H1 (cell line): ENCODE results near the gene HMGA1. TPM values are rescaled to one million over a fixed set of nuclear protein-coding genes. Genes with fewer than 3 reads are reported as not detected.

ENCODE experiments used
- BACH1 ChIP-seq: IDR thresholded peaks from 2 replicates; pipeline ENCODE4 v1.6.1; 2012; ENCODE audit warnings: low read length, improper control_type of control experiment
- CEBPB ChIP-seq: IDR thresholded peaks from 2 replicates; pipeline ENCODE4 v1.6.1; 2012; ENCODE audit warnings: low read depth, low read length
- CHD2 ChIP-seq: IDR thresholded peaks from 2 replicates; pipeline ENCODE4 v1.6.1; 2012; ENCODE audit warnings: low read length, improper control_type of control experiment
- CTBP2 ChIP-seq: IDR thresholded peaks from 2 replicates; pipeline ENCODE4 v1.7.0; 2011; ENCODE audit warnings: borderline replicate concordance, mild to moderate bottlenecking, moderate library complexity, mixed read lengths, low read length; ENCODE audit not compliant: insufficient read depth, insufficient read length
- E2F6 ChIP-seq: IDR thresholded peaks from 2 replicates; pipeline ENCODE4 v1.6.1; 2012; ENCODE audit warnings: inconsistent platforms
- EGR1 ChIP-seq: IDR thresholded peaks from 2 replicates; pipeline ENCODE4 v1.6.1; 2011; ENCODE audit warnings: low read depth, low read length, borderline replicate concordance
- EZH2 ChIP-seq: fragments of 200-600 bp; sonication (generic); IDR thresholded peaks from 2 replicates; pipeline ENCODE4 v1.7.1; 2012; ENCODE audit warnings: low read depth, mild to moderate bottlenecking, moderate library complexity, low read length, inconsistent platforms; ENCODE audit not compliant: severe bottlenecking
- FOSL1 ChIP-seq: IDR thresholded peaks from 2 replicates; pipeline ENCODE4 v1.6.1; 2011; ENCODE audit warnings: mild to moderate bottlenecking, low read depth, low read length, moderate library complexity; ENCODE audit not compliant: insufficient read depth
- HDAC2 ChIP-seq, 2 experiments: fragments of 300-600 bp in 1 of 2; sonication (generic) in 1 of 2; IDR thresholded peaks; 2 replicates each; pipeline ENCODE4 v1.6.1; 2011 to 2012; ENCODE audit warnings: low read depth in 2 of 2, low read length in 2 of 2, mild to moderate bottlenecking in 2 of 2, moderate library complexity in 2 of 2, borderline replicate concordance in 1 of 2, inconsistent platforms in 1 of 2
- JUN ChIP-seq: IDR thresholded peaks from 2 replicates; pipeline ENCODE4 v1.6.1; 2011; ENCODE audit warnings: low read depth, mild to moderate bottlenecking, improper control_type of control experiment, low read length
- KDM1A ChIP-seq: fragments of 200-600, 300-600 bp; sonication (generic); IDR thresholded peaks from 2 replicates; pipeline ENCODE4 v1.7.1; 2016; ENCODE audit warnings: mild to moderate bottlenecking, low read length, borderline replicate concordance
- KDM4A ChIP-seq: IDR thresholded peaks from one replicate; pipeline ENCODE4 v1.7.1; 2012; ENCODE audit warnings: low read depth, mild to moderate bottlenecking, moderate library complexity, low read length, inconsistent platforms; ENCODE audit not compliant: severe bottlenecking
- MAFK ChIP-seq: IDR thresholded peaks from 2 replicates; pipeline ENCODE4 v1.6.1; 2012; ENCODE audit warnings: low read depth, mild to moderate bottlenecking, improper control_type of control experiment, low read length
- NRF1 ChIP-seq: IDR thresholded peaks from 2 replicates; pipeline ENCODE4 v1.6.1; 2011; ENCODE audit warnings: mild to moderate bottlenecking, low read depth, low read length, improper control_type of control experiment
- PHF8 ChIP-seq: fragments of 200-600 bp; sonication (generic); conservative IDR thresholded peaks from 2 replicates; pipeline ENCODE4 v1.7.1; 2012; ENCODE audit warnings: low read depth, mild to moderate bottlenecking, inconsistent platforms, low read length, moderate library complexity
- POLR2A ChIP-seq, 2 experiments: IDR thresholded peaks; 1 replicate in 1 of 2; 2 replicates in 1 of 2; pipeline ENCODE4 v1.6.1; 2011; ENCODE audit warnings: low read depth in 2 of 2, low read length in 2 of 2, mild to moderate bottlenecking in 2 of 2; ENCODE audit errors: control extremely low read depth in 1 of 2
- POLR2AphosphoS5 ChIP-seq: IDR thresholded peaks from 2 replicates; pipeline ENCODE4 v1.6.1; 2011; ENCODE audit warnings: low read depth, low read length
- RBBP5 ChIP-seq: IDR thresholded peaks from 2 replicates; pipeline ENCODE4 v1.7.1; 2012; ENCODE audit warnings: low read depth, mild to moderate bottlenecking, inconsistent platforms, low read length, moderate library complexity, borderline replicate concordance
- SAP30 ChIP-seq: fragments of 300-600 bp; sonication (generic); IDR thresholded peaks from 2 replicates; pipeline ENCODE4 v1.7.1; 2012; ENCODE audit warnings: low read length, moderate library complexity, mild to moderate bottlenecking, inconsistent platforms; ENCODE audit not compliant: insufficient read depth, insufficient replicate concordance
- SP4 ChIP-seq: IDR thresholded peaks from 2 replicates; pipeline ENCODE4 v1.6.1; 2012; ENCODE audit warnings: low read length, inconsistent platforms
- TAF1 ChIP-seq: IDR thresholded peaks from 2 replicates; pipeline ENCODE4 v1.6.1; 2011; ENCODE audit warnings: mild to moderate bottlenecking, low read depth, low read length
- TBP ChIP-seq: IDR thresholded peaks from 2 replicates; pipeline ENCODE4 v1.6.1; 2011; ENCODE audit warnings: low read depth, low read length, improper control_type of control experiment
- polyA plus RNA-seq, 7 experiments: library from polyadenylated mRNA; depleted of rRNA in 3 of 7; stranded (reverse) in 5 of 7; unstranded in 2 of 7; fragments of >200 nt in 5 of 7; fragments of 200-250 nt in 2 of 7; gene quantifications; 1 replicate in 5 of 7; 2 replicates in 1 of 7; 4 replicates in 1 of 7; pipeline versions ENCODE4 v1.2.1 to v1.2.3, GENCODE V29; 2011 to 2013; ENCODE audit warnings: missing spikeins in 2 of 7, mixed read lengths in 2 of 7
- total RNA-seq: library from RNA; stranded (reverse); fragmentation: NEBNext Ultra II Directional; extraction: Animal tissue kit (Norgen Biotek cat#: 25700); gene quantifications from 2 replicates; pipeline ENCODE4 v1.2.1, GENCODE V29; 2021
- TF ChIP-seq, protein P1 (sequence below): IDR thresholded peaks from 2 replicates; pipeline ENCODE4 v1.6.1; 2012; ENCODE audit warnings: low read length, inconsistent platforms

Gene HMGA1
- total and polyA plus RNA-seq, 2 of the 8 experiments (the other 6 are each of a cell fraction or from before 2014, with no cell fraction given) = 1,557 to 2,636 TPM

DNA sequence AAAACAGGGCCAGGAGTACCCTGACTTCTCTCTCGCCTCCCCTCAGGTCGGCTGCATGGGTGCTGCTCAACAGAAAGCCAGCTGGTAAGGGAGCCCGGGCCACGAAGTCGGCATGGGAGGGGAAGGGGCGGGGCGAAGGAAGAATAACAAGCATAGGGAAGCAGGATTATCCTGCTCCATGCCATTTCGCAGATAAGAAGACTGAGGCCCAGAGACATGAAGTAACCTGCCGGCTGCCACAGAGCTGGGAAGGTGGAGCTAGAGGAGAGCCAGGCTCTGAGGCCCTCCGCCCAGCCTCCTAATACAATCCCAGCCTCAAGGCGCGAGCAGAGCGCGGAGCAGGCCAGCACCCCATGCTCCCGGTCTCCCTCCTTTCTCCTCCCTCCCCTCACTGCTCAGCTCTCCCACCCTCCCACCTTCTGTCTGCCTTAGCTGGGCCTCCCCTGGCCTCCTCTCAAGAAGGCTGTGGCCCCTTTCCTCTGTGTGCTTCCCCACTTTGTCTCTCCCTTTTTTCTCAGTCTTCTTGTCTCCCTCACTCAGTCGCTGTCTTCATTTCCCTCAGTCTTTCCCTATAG lies 13.2 kb upstream of the HMGA1 start (continued):
- no peak for TF ChIP-seq CHD2
- peak; percentile 99 for TF ChIP-seq KDM1A
- peak in 1 of 2 experiments; percentile 97; a peak in 2 of 4 replicates for TF ChIP-seq HDAC2 (IDR thresholded peaks at IDR 0.05; ENCODE audit: borderline replicate concordance in 1 of 2, low read depth in 2 of 2, low read length in 2 of 2)
- no peak for TF ChIP-seq SP4
- no peak for TF ChIP-seq CTBP2
- TF ChIP-seq MAFK = no peak
- no peak for TF ChIP-seq KDM4A
- no peak for TF ChIP-seq POLR2AphosphoS5
- 0 out of 2 replicates have a peak, but pooled peaks have one; percentile 25 for TF ChIP-seq RBBP5
- no peak for TF ChIP-seq FOSL1
- TF ChIP-seq EZH2 = no peak
- no peak for TF ChIP-seq SAP30
- TF ChIP-seq NRF1 = no peak
- peak in 1 of 2 experiments; percentile 44; a peak in 1 of 3 replicates for TF ChIP-seq POLR2A (IDR thresholded peaks at IDR 0.05; ENCODE audit: control extremely low read depth in 1 of 2, low read depth in 2 of 2, low read length in 2 of 2)
- no peak for TF ChIP-seq EGR1
- no peak for TF ChIP-seq TBP
- no peak; the same call in 1 of the 2 replicates for TF ChIP-seq TAF1
- TF ChIP-seq PHF8 = no peak
- TF ChIP-seq BACH1 = no peak
- no peak for TF ChIP-seq JUN
- TF ChIP-seq E2F6 = no peak
- TF ChIP-seq CEBPB = no peak
- TF ChIP-seq, protein P1, sequence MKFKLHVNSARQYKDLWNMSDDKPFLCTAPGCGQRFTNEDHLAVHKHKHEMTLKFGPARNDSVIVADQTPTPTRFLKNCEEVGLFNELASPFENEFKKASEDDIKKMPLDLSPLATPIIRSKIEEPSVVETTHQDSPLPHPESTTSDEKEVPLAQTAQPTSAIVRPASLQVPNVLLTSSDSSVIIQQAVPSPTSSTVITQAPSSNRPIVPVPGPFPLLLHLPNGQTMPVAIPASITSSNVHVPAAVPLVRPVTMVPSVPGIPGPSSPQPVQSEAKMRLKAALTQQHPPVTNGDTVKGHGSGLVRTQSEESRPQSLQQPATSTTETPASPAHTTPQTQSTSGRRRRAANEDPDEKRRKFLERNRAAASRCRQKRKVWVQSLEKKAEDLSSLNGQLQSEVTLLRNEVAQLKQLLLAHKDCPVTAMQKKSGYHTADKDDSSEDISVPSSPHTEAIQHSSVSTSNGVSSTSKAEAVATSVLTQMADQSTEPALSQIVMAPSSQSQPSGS = no peak
